AG04450 (cell line): ENCODE data around the gene ANKLE2. TPM values are rescaled to one million over a fixed set of nuclear protein-coding genes. Genes with fewer than 3 reads are reported as not detected.
"Not testable (repeated sequence)": the region's sequence is repeated elsewhere in the genome, so short reads cannot be mapped to it uniquely, and the experiment has no call there.

ENCODE experiments used
- CTCF ChIA-PET: fragments of 300-600, 350-600 bp; formaldehyde crosslinking; extraction: SDS; loops from one replicate; lab custom pipeline; 2022; ENCODE audit warnings: antibody characterized with exemption, inconsistent platforms; lab: Charles Lee
- POLR2A ChIA-PET: fragments of 350-600 bp; formaldehyde crosslinking; extraction: SDS; loops from one replicate; lab custom pipeline; 2021; ENCODE audit warnings: antibody characterized with exemption, inconsistent platforms; lab: Yijun Ruan, JAX
- DNase-seq: peaks from one replicate; pipeline ENCODE4 v3.0.0-alpha.2; 2011; ENCODE audit warnings: low read depth, low spot score
- H3K27ac ChIP-seq: one replicate; pipeline ENCODE4 v1.5.1; 2012; ENCODE audit warnings: low read depth, low read length, control low read depth
- H3K27me3 ChIP-seq: one replicate; pipeline ENCODE4 v1.6.0; 2012; ENCODE audit warnings: low read length; ENCODE audit not compliant: control insufficient read depth, insufficient read depth
- H3K4me3 ChIP-seq: 2 replicates; pipeline ENCODE4 v1.5.1; 2011; ENCODE audit warnings: mild to moderate bottlenecking, low read depth, low read length, control low read depth
- H3K9me3 ChIP-seq: 2 replicates; pipeline ENCODE4 v1.5.1; 2012; ENCODE audit warnings: low read length; ENCODE audit not compliant: control insufficient read depth, insufficient read depth
- CTCF ChIP-seq: IDR thresholded peaks from 2 replicates; pipeline ENCODE4 v1.5.1; 2011; ENCODE audit warnings: low read depth, low read length, control low read depth, inconsistent platforms
- polyA plus RNA-seq: library from polyadenylated mRNA; depleted of rRNA; stranded (reverse); fragments of >200 nt; gene quantifications from 2 replicates; pipeline ENCODE4 v1.2.3, GENCODE V29; 2011

ANKLE2 gene
- polyA plus RNA-seq, 1 experiment = 55.7 TPM

- Histone ChIP-seq H3K27ac (no peak overlapping the region), H3K4me3 (no peak overlapping the region), H3K9me3 (no peaks in the 10 kb centered on the region), H3K27me3 (no peaks in the 10 kb centered on the region)
- no peak for TF ChIP-seq CTCF
- POLR2A ChIA-PET = no interaction called here
- DNase-seq = no peak
- CTCF ChIA-PET = no interaction called here
Measured at GRCh38 chr12:132797820-132798570, 36.4 kb upstream of the ANKLE2 start.

- no peak overlapping the region for H3K4me3 ChIP-seq
- CTCF ChIA-PET = no interaction called here
- no peak for TF ChIP-seq CTCF
- no peaks in the 10 kb centered on the region for H3K27me3 ChIP-seq
- peaks cover 9% of the 10 kb centered on the region; the same call in 1 of the 2 replicates for H3K9me3 ChIP-seq
- H3K27ac ChIP-seq = no peak overlapping the region
- DNase-seq = no peak
- POLR2A ChIA-PET = no interaction called here
Measured at GRCh38 chr12:132795847-132796246, 34.2 kb upstream of the ANKLE2 start.

- DNase-seq, POLR2A ChIA-PET, H3K27me3 ChIP-seq, H3K4me3 ChIP-seq, CTCF ChIA-PET, H3K27ac ChIP-seq: not testable (repeated sequence)
- H3K9me3 ChIP-seq = peaks cover 13% of the 10 kb centered on the region; the same call in 1 of the 2 replicates
Measured at GRCh38 chr12:132791940-132792339, 30.3 kb upstream of the ANKLE2 start.

GRCh38 chr12:132789099-132789471 is 27.5 kb upstream of the ANKLE2 start:
- Histone ChIP-seq H3K4me3 (no peak overlapping the region), H3K27me3 (no peaks in the 10 kb centered on the region), H3K9me3 (peaks cover 13% of the 10 kb centered on the region; the same call in 1 of the 2 replicates), H3K27ac (no peak overlapping the region)
- CTCF ChIA-PET = no interaction called here
- POLR2A ChIA-PET = no interaction called here
- no peak for DNase-seq
- no peak for TF ChIP-seq CTCF

- Histone ChIP-seq H3K9me3 (peaks cover 13% of the 10 kb centered on the region; the same call in 1 of the 2 replicates), H3K27ac (no peak overlapping the region), H3K27me3 (no peaks in the 10 kb centered on the region), H3K4me3 (no peak overlapping the region)
- no peak for TF ChIP-seq CTCF
- POLR2A ChIA-PET = no interaction called here
- CTCF ChIA-PET = no interaction called here
- no peak for DNase-seq
Measured at GRCh38 chr12:132788375-132789098, 26.9 kb upstream of the ANKLE2 start.
